ENCODE results near the gene ECT2. TPM values are rescaled to one million over a fixed set of nuclear protein-coding genes. Genes with fewer than 3 reads are reported as not detected.

The ECT2 gene
- total RNA-seq, 2 experiments from 2014 or later, result 27.1 to 29.8 TPM

- ATAC-seq (no peak), DNase-seq (no peak)
- no peaks in the 10 kb centered on the region for H3K9me3 Mint-ChIP-seq
- H3K4me3 Mint-ChIP-seq, result no peak overlapping the region
- TF ChIP-seq CTCF (IDR thresholded peaks at IDR 0.05), result no peak
- peaks cover 5% of the 10 kb centered on the region for H3K27me3 Mint-ChIP-seq
- H3K27ac Mint-ChIP-seq, result no peak overlapping the region
- H3K4me1 Mint-ChIP-seq (ENCODE audit: low read depth), result no peaks in the 10 kb centered on the region
- H3K36me3 Mint-ChIP-seq (ENCODE audit: low read depth), result no peaks in the 10 kb centered on the region
- POLR2A ChIA-PET, result no interaction called here
- CTCF ChIA-PET, result interaction anchor here (1.1 kb wide), 1 partner anchor 166 kb away, joined by 4 read pairs; no protein-coding TSS in a partner anchor
- intact Hi-C loops (cut with micrococcal nuclease), result no loop called here
Measured at GRCh38 chr3:172840463-172840862, 89.9 kb downstream of the ECT2 start.

- no peak for ATAC-seq
- CTCF ChIA-PET, result no interaction called here
Measured at GRCh38 chr3:172840913-172841312, 90.4 kb downstream of the ECT2 start.

GRCh38 chr3:172844428-172844827 lies 93.9 kb downstream of the ECT2 start:
- H3K4me3 Mint-ChIP-seq, result no peak overlapping the region
- intact Hi-C loops (cut with micrococcal nuclease), result no loop called here
- H3K27ac Mint-ChIP-seq, result no peak overlapping the region
- H3K4me1 Mint-ChIP-seq (ENCODE audit: low read depth), result peaks cover 7% of the 10 kb centered on the region
- ATAC-seq (no peak), DNase-seq (no peak)
- peaks cover 16% of the 10 kb centered on the region for H3K27me3 Mint-ChIP-seq
- no peak for TF ChIP-seq CTCF (IDR thresholded peaks at IDR 0.05)
- CTCF ChIA-PET, result interaction anchor here (1.4 to 1.8 kb wide), 2 partner anchors 9 to 137 kb away, joined by 3 to 7 read pairs; no protein-coding TSS in a partner anchor
- H3K9me3 Mint-ChIP-seq, result no peaks in the 10 kb centered on the region
- POLR2A ChIA-PET, result interaction anchor here (0.6 kb wide), 1 partner anchor 22 kb away, joined by 3 read pairs; no protein-coding TSS in a partner anchor
- no peaks in the 10 kb centered on the region for H3K36me3 Mint-ChIP-seq (ENCODE audit: low read depth)

More at GRCh38 chr3:172840913-172841312, 90.4 kb downstream of the ECT2 start:
- intact Hi-C loops (cut with micrococcal nuclease), result no loop called here
- Mint-ChIP-seq H3K4me1 (ENCODE audit: low read depth) (peaks cover under 1% of the 10 kb centered on the region), H3K9me3 (no peaks in the 10 kb centered on the region), H3K27me3 (peaks cover 5% of the 10 kb centered on the region), H3K36me3 (ENCODE audit: low read depth) (no peaks in the 10 kb centered on the region), H3K4me3 (no peak overlapping the region), H3K27ac (no peak overlapping the region)
- no peak for TF ChIP-seq CTCF (IDR thresholded peaks at IDR 0.05)
- POLR2A ChIA-PET, result no interaction called here
- DNase-seq, result no peak

- Mint-ChIP-seq H3K36me3 (ENCODE audit: low read depth) (no peaks in the 10 kb centered on the region), H3K4me1 (ENCODE audit: low read depth) (peaks cover 7% of the 10 kb centered on the region), H3K27me3 (peaks cover 16% of the 10 kb centered on the region), H3K27ac (peak overlapping the region; percentile 68), H3K4me3 (no peak overlapping the region), H3K9me3 (no peaks in the 10 kb centered on the region)
- intact Hi-C loops (cut with micrococcal nuclease), result no loop called here
- ChIA-PET POLR2A (interaction anchor here (0.6 kb wide), 1 partner anchor 401 kb away, joined by 7 read pairs; no protein-coding TSS in a partner anchor), CTCF (no interaction called here)
- peak; percentile 88 for ATAC-seq
- no peak for TF ChIP-seq CTCF (IDR thresholded peaks at IDR 0.05)
- peak; percentile 29 for DNase-seq
Measured at GRCh38 chr3:172846103-172846561, 95.6 kb downstream of the ECT2 start.

- DNase-seq, result no peak
- CTCF ChIA-PET, result no interaction called here
- Mint-ChIP-seq H3K4me1 (ENCODE audit: low read depth) (peaks cover 7% of the 10 kb centered on the region), H3K9me3 (no peaks in the 10 kb centered on the region), H3K36me3 (ENCODE audit: low read depth) (no peaks in the 10 kb centered on the region), H3K27ac (no peak overlapping the region), H3K27me3 (peaks cover 16% of the 10 kb centered on the region), H3K4me3 (no peak overlapping the region)
- no peak for TF ChIP-seq CTCF (IDR thresholded peaks at IDR 0.05)
- ATAC-seq, result peak; percentile 37
- intact Hi-C loops (cut with micrococcal nuclease), result no loop called here
- POLR2A ChIA-PET, result no interaction called here
Measured at GRCh38 chr3:172846706-172847105, 96.2 kb downstream of the ECT2 start.
